Measurements from ENCODE around the gene GDNF. TPM values are rescaled to one million over a fixed set of nuclear protein-coding genes. Genes with fewer than 3 reads are reported as not detected.
A peak's percentile ranks its signal among the peaks of the same experiment; 100 is the strongest.

GDNF gene, protein sequence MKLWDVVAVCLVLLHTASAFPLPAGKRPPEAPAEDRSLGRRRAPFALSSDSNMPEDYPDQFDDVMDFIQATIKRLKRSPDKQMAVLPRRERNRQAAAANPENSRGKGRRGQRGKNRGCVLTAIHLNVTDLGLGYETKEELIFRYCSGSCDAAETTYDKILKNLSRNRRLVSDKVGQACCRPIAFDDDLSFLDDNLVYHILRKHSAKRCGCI
- polyA plus RNA-seq (2012; ENCODE audit: insufficient read depth, insufficient read length, low read depth): 2.1 TPM

DNA sequence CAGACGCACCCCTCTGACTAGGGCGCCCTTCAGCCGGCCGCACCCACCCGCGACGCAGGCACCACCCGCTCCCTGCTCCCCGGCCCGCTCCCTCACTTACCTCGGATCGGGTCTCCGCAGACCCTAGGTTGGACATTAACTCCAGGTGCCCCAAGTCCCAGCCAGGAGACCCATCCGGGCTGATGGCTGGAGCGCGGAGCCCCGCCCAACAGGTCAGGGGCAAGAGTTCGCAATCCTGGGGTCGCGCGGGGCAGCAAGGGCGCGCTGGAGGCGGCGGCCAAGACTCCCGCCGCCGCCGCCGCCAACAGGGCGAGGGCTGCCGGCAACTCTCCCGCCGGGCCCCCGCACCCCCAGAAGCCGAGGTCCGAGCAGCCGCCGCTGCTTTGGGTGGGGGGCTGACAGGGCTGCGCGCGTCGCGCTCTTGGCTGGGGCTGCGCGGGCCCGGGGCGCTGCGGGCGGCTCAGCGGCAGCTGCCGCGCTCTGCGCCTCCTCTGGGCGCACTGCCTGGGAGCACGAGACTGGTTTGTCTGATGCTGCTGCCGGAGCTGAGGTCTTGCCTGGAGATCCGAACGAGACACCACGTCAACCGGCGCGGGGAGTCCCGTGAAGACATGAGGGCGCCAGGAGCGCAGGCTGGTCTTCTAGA, at the start of gene GDNF:
Gene GDNF (minus strand): TSS at position 635 of the 646 bp plus-strand sequence. CDS start 5,245 bp downstream, outside the sequence.
- DNase-seq: peak; percentile 78
- Histone ChIP-seq H3K36me3 (no peaks in the 10 kb centered on the region; the same call in 1 of the 2 replicates), H3K4me1 (peaks cover 4% of the 10 kb centered on the region; the same call in 1 of the 2 replicates), H3K4me3 (ENCODE audit: low read depth, low read length) (peak within 1 kb of the TSS; percentile 89), H3K27me3 (peaks cover 27% of the 10 kb centered on the region), H3K9me3 (0 out of 2 replicates have a peak, but pooled peaks cover 4% of the 10 kb centered on the region)
- TF ChIP-seq, protein P1, sequence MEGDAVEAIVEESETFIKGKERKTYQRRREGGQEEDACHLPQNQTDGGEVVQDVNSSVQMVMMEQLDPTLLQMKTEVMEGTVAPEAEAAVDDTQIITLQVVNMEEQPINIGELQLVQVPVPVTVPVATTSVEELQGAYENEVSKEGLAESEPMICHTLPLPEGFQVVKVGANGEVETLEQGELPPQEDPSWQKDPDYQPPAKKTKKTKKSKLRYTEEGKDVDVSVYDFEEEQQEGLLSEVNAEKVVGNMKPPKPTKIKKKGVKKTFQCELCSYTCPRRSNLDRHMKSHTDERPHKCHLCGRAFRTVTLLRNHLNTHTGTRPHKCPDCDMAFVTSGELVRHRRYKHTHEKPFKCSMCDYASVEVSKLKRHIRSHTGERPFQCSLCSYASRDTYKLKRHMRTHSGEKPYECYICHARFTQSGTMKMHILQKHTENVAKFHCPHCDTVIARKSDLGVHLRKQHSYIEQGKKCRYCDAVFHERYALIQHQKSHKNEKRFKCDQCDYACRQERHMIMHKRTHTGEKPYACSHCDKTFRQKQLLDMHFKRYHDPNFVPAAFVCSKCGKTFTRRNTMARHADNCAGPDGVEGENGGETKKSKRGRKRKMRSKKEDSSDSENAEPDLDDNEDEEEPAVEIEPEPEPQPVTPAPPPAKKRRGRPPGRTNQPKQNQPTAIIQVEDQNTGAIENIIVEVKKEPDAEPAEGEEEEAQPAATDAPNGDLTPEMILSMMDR (IDR thresholded peaks at IDR 0.05; ENCODE audit: low read depth, low read length): no peak

DNA sequence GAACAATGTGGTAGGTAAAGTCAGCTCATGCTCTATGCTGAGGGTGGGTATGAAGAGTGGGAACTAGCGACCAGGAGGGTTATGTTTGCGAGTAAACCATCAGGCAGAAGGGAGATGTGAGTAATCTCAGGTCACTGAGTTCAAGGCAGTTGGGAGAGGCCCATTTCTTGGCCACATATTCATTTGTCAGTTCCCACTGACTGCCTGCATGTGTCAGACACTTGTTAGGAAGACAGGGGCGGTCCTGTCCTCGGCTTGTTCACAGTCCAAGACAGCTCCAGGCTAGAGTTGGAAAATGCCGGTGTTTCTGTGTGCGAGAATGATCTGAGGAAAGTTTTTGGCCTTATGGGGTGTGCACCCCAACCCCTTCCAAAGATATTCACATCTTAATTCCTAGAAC, 48.6 kb upstream of the GDNF start:
- Histone ChIP-seq H3K4me3 (ENCODE audit: low read depth, low read length) (no peak overlapping the region), H3K36me3 (no peaks in the 10 kb centered on the region), H3K27me3 (no peaks in the 10 kb centered on the region), H3K4me1 (peaks cover 11% of the 10 kb centered on the region), H3K9me3 (no peaks in the 10 kb centered on the region; the same call in 1 of the 2 replicates)
- no peak for DNase-seq
- TF ChIP-seq, protein P1 (IDR thresholded peaks at IDR 0.05; ENCODE audit: low read depth, low read length): no peak

DNA sequence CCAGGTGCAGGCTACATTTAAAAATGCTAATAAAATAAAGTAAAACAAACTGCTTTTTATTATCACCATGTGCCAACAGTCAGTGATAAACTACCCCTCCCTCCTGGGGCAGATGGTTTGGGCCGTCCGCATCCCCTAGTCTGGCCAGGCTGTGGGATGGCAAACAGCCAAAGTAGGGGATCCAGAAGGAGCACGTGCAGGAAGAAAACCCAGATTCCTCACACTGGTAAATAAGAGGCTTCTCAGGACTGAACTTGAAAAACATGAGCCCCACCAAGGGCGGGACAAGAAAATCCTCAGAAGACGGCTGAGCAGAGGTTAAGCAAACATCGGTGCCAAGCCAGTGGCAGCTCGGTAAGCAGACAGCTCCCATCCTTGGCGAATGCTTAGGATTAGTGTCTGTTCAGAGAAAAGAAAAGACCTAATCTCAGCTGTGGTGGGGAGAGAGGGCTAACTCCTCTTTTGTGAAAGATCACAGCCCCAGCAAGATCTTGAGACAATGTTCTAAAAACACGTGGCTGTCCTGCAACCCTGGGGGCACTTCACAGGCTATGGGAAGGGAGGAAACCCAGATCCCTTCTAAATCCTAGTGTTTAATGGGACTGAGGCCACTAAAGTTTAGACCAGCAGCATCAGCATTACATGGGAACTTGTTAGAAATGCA, 46.5 kb upstream of the GDNF start:
- no peaks in the 10 kb centered on the region for H3K27me3 ChIP-seq
- TF ChIP-seq, protein P1 (IDR thresholded peaks at IDR 0.05; ENCODE audit: low read depth, low read length): no peak
- no peaks in the 10 kb centered on the region for H3K36me3 ChIP-seq
- H3K9me3 ChIP-seq: no peaks in the 10 kb centered on the region; the same call in 1 of the 2 replicates
- H3K4me3 ChIP-seq (ENCODE audit: low read depth, low read length): no peak overlapping the region
- peaks cover 11% of the 10 kb centered on the region for H3K4me1 ChIP-seq
- DNase-seq: peak; percentile 64

DNA sequence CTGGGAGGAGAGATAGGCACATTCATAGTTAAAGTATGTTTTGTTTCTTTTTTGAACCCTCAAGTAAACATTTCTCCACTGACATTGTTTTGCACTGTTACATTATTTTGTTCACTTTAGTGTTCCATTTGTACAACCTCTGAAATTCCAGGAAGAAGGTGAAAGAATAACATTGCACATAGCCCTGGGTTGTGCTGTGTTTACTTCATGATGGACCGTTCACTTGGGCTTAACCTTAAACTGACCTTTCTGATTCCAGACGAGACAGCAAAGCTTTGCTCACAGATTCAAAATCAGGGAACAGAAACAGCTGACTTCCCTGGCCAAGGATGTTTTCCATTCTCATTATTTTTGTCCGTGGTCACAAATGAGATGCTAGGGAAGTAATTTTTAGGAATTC, 42.8 kb upstream of the GDNF start:
- Histone ChIP-seq H3K4me3 (ENCODE audit: low read depth, low read length) (no peak overlapping the region), H3K36me3 (no peaks in the 10 kb centered on the region), H3K27me3 (no peaks in the 10 kb centered on the region), H3K9me3 (no peaks in the 10 kb centered on the region; the same call in 1 of the 2 replicates), H3K4me1 (peaks cover 11% of the 10 kb centered on the region)
- no peak for DNase-seq
- TF ChIP-seq, protein P1 (IDR thresholded peaks at IDR 0.05; ENCODE audit: low read depth, low read length): no peak

DNA sequence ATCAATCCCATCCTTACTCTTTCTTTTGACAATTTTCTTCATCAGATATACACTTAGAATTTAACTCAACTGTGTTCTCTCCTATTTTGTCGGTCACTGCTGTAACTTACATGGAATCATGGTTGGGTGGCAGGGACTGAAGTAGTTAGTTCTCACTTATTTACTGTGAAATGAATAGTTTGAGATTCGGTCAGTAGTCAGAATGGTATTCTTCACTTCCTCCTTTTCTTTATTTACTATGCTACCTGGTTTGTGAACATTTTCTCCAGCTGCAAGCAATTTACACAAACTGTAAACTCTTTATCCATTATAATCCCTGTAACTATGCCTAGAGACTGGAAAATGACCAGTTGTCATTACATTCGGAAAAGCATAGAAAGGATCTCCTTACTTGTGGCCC, 41.5 kb upstream of the GDNF start:
- Histone ChIP-seq H3K9me3 (no peaks in the 10 kb centered on the region; the same call in 1 of the 2 replicates), H3K4me1 (peaks cover 6% of the 10 kb centered on the region), H3K27me3 (no peaks in the 10 kb centered on the region), H3K4me3 (ENCODE audit: low read depth, low read length) (no peak overlapping the region), H3K36me3 (no peaks in the 10 kb centered on the region)
- TF ChIP-seq, protein P1 (IDR thresholded peaks at IDR 0.05; ENCODE audit: low read depth, low read length): no peak
- DNase-seq: no peak

Data from BE2C (cell line).